Measurements from ENCODE around the gene SORT1. TPM values are rescaled to one million over a fixed set of nuclear protein-coding genes. Genes with fewer than 3 reads are reported as not detected.
"Not testable (repeated sequence)": the region's sequence is repeated elsewhere in the genome, so short reads cannot be mapped to it uniquely, and the experiment has no call there.

Gene SORT1
- total RNA-seq, result 100 to 1,000 TPM; 119 to 310 TPM
- polyA plus RNA-seq, result 10 to 100 TPM; 47.3 to 74.6 TPM
- long read RNA-seq, donor 1, full-length matches to known transcripts, result 6 of 159 reads
- long read RNA-seq, donor 1, partial matches to known transcripts, result 17 of 159 reads
- long read RNA-seq, donor 1, other reads (novel, unspliced or antisense), result 136 of 159 reads
- long read RNA-seq, donor 2, full-length matches to known transcripts, result 46 of 86 reads
- long read RNA-seq, donor 2, partial matches to known transcripts, result 5 of 86 reads
- long read RNA-seq, donor 2, other reads (novel, unspliced or antisense), result 35 of 86 reads

GRCh38 chr1:109397581-109398342, at the start of gene SORT1:
TSS of gene SORT1 (minus strand) at chr1:109397918. CDS start at chr1:109397892, 26 bp downstream.
- Histone ChIP-seq H3K27ac (ENCODE audit: low read depth in 1 of 2, low read length in 2 of 2) (peak within 1 kb of the TSS; percentile 95 to 97), H3K9me3 (ENCODE audit: control insufficient read depth, low read length) (no peaks in the 10 kb centered on the region), H3K27me3 (ENCODE audit: control insufficient read depth in 1 of 2, insufficient read depth in 2 of 2, low read length in 1 of 2) (no peaks in the 10 kb centered on the region), H3K36me3 (ENCODE audit: control insufficient read depth in 1 of 2, insufficient read depth in 2 of 2, low read length in 1 of 2) (no peaks in the 10 kb centered on the region), H3K4me1 (ENCODE audit: control insufficient read depth in 1 of 2, insufficient read depth in 2 of 2, low read length in 2 of 2) (peaks cover 0 to 3% of the 10 kb centered on the region in 2 donors), H3K4me3 (ENCODE audit: low read length in 2 of 2) (peak within 1 kb of the TSS; percentile 84 to 96)
- peak; percentile 93 for ATAC-seq (ENCODE audit: low FRiP score)
- intact Hi-C loops (cut with DNase I), result loop anchor here (2.0 to 5.0 kb wide), 3 partner anchors 55 to 121 kb away; partner anchors contain the start of gene PSRC1 (in 1 of the 2)
- peak; percentile 90 to 94 for DNase-seq
- WGBS, 2 donors, result 0 to 1% methylated on average over 42 to 98 of the region's 98 CpGs

DNA sequence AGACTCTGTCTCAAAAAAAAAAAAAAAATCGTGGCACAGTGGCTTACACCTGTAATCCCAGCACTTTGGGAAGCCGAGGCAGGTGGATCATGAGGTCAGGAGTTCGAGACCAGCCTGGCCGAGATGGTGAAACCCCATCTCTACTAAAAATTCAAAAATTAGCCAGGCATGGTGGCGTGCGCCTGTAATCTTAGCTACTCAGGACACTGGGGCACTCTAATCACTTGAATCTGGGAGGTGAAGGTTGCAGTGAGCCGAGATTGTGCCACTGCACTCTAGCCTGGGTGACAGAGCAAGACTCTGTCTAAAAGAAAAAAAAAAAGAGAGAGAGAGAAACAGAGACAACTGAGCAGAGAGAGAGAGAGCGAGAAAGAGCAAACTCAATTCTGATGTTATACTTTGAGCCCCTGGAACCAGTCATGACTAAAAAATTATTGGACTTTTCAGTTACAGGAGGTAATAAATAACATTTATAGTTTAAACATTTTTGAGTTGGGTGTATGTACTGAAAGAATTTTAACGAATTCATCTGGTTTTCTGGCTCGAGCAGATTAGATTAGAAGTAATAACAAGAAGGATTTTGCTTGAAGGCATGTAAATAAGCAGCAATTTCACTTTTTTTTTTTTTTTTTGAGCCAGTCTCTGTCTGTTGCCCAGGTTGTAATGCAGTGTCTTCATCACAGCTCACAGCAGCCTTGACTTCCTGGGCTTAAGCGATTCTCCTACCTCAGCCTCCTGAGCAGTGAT, 48.4 kb upstream of the SORT1 start:
- H3K9me3 ChIP-seq (ENCODE audit: control insufficient read depth, low read length); H3K4me3 ChIP-seq (ENCODE audit: low read length in 2 of 2); H3K4me1 ChIP-seq (ENCODE audit: control insufficient read depth in 1 of 2, insufficient read depth in 2 of 2, low read length in 2 of 2); ATAC-seq (ENCODE audit: low FRiP score); DNase-seq; H3K36me3 ChIP-seq (ENCODE audit: control insufficient read depth in 1 of 2, insufficient read depth in 2 of 2, low read length in 1 of 2); H3K27ac ChIP-seq (ENCODE audit: low read depth in 1 of 2, low read length in 2 of 2); H3K27me3 ChIP-seq (ENCODE audit: control insufficient read depth in 1 of 2, insufficient read depth in 2 of 2, low read length in 1 of 2); intact Hi-C loops (cut with DNase I): not testable (repeated sequence)
- WGBS, 2 donors, result 60 to 63% methylated on average over 11 of the region's 11 CpGs

GRCh38 chr1:109444346-109444745, 46.6 kb upstream of the SORT1 start:
- H3K9me3 ChIP-seq (ENCODE audit: control insufficient read depth, low read length), result no peaks in the 10 kb centered on the region

DNA sequence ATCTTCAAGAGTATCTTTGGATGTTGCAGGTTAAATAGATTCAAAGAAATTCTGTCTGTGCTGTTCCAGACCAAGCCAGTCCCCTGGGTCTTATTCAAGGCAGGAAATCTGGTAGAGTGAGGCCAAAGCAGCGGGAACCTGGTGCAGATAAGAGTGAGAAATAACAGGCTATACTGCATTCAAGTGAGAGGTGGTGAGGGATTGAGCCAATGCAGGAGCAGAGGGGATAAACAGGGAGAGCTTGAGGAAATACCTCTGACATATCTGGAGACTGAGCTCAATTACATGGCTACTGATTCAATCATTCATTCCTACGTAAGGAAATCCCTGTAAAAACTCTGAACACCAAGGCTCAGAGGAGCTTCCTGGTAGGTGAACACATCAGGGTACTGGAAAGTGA, 45.8 kb upstream of the SORT1 start:
- no peaks in the 10 kb centered on the region for H3K27me3 ChIP-seq (ENCODE audit: control insufficient read depth in 1 of 2, insufficient read depth in 2 of 2, low read length in 1 of 2)
- no peaks in the 10 kb centered on the region for H3K36me3 ChIP-seq (ENCODE audit: control insufficient read depth in 1 of 2, insufficient read depth in 2 of 2, low read length in 1 of 2)
- intact Hi-C loops (cut with DNase I), result no loop called here
- no peak overlapping the region for H3K27ac ChIP-seq (ENCODE audit: low read depth in 1 of 2, low read length in 2 of 2)
- WGBS, 2 donors, result 23 to 31% methylated on average over 2 of the region's 2 CpGs
- H3K4me3 ChIP-seq (ENCODE audit: low read length in 2 of 2), result no peak overlapping the region
- no peaks in the 10 kb centered on the region for H3K4me1 ChIP-seq (ENCODE audit: control insufficient read depth in 1 of 2, insufficient read depth in 2 of 2, low read length in 2 of 2)
- no peaks in the 10 kb centered on the region for H3K9me3 ChIP-seq (ENCODE audit: control insufficient read depth, low read length)
- ATAC-seq (ENCODE audit: low FRiP score), result no peak
- DNase-seq, result no peak

More at GRCh38 chr1:109444346-109444745, 46.6 kb upstream of the SORT1 start:
- no peak for ATAC-seq (ENCODE audit: low FRiP score)
- Histone ChIP-seq H3K4me3 (ENCODE audit: low read length in 2 of 2) (no peak overlapping the region), H3K27me3 (ENCODE audit: control insufficient read depth in 1 of 2, insufficient read depth in 2 of 2, low read length in 1 of 2) (no peaks in the 10 kb centered on the region), H3K27ac (ENCODE audit: low read depth in 1 of 2, low read length in 2 of 2) (no peak overlapping the region), H3K36me3 (ENCODE audit: control insufficient read depth in 1 of 2, insufficient read depth in 2 of 2, low read length in 1 of 2) (no peaks in the 10 kb centered on the region), H3K4me1 (ENCODE audit: control insufficient read depth in 1 of 2, insufficient read depth in 2 of 2, low read length in 2 of 2) (no peaks in the 10 kb centered on the region)
- DNase-seq, result no peak
- intact Hi-C loops (cut with DNase I), result no loop called here
- 83 to 87% methylated on average over 1 of the region's 1 CpG for WGBS, 2 donors

DNA sequence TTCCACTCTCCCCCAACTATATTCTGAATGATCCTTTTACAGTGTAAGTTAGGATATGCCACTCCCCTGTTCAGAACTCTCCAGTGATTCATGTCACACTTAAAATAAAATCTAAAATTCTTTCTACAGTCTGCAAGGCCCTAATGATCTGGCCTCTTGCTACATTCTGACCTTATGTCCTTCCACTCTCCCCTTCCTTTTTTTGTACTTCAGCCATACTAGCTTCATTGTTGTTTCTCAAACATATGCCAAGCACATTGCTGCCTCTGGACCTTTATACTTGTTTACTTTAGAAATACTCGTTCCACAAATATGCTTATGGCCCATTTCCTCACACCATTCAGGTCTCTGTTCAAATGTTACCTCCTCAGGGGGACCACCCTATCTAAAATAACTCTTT, 43.4 kb upstream of the SORT1 start:
- no peak for ATAC-seq (ENCODE audit: low FRiP score)
- intact Hi-C loops (cut with DNase I), result no loop called here
- 10 to 21% methylated on average over 1 of the region's 1 CpG for WGBS, 2 donors
- no peaks in the 10 kb centered on the region for H3K9me3 ChIP-seq (ENCODE audit: control insufficient read depth, low read length)
- DNase-seq, result no peak
- H3K4me1 ChIP-seq (ENCODE audit: control insufficient read depth in 1 of 2, insufficient read depth in 2 of 2, low read length in 2 of 2), result no peaks in the 10 kb centered on the region
- H3K27me3 ChIP-seq (ENCODE audit: control insufficient read depth in 1 of 2, insufficient read depth in 2 of 2, low read length in 1 of 2), result no peaks in the 10 kb centered on the region
- H3K36me3 ChIP-seq (ENCODE audit: control insufficient read depth in 1 of 2, insufficient read depth in 2 of 2, low read length in 1 of 2), result no peaks in the 10 kb centered on the region
- no peak overlapping the region for H3K27ac ChIP-seq (ENCODE audit: low read depth in 1 of 2, low read length in 2 of 2)
- H3K4me3 ChIP-seq (ENCODE audit: low read length in 2 of 2), result no peak overlapping the region

DNA sequence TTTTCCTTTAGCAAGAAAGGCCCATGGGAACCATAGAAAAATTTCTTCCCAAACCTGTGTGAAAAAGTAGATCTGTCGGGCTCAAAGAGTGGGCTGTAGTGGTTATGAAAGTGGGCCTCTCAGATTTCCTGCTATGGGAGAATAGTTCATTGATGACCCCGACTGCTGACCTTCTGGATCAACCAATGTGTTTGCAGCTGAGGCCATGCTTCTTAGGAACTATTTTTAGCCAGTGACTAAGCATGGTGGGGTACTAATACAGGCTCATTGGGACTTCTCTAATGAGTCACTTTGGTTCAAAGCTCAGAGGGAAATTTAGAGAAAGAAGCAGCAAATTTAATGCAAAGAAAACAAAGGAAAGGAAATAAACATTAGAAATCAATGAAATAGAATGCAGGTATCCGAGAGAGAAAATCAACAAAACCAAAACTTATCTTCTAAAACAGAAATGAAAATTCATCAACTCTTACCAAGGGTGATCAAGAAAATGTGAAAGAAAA, 41.1 kb upstream of the SORT1 start:
- Histone ChIP-seq H3K36me3 (ENCODE audit: control insufficient read depth in 1 of 2, insufficient read depth in 2 of 2, low read length in 1 of 2) (no peaks in the 10 kb centered on the region), H3K4me3 (ENCODE audit: low read length in 2 of 2) (no peak overlapping the region), H3K27me3 (ENCODE audit: control insufficient read depth in 1 of 2, insufficient read depth in 2 of 2, low read length in 1 of 2) (no peaks in the 10 kb centered on the region), H3K9me3 (ENCODE audit: control insufficient read depth, low read length) (no peaks in the 10 kb centered on the region), H3K27ac (ENCODE audit: low read depth in 1 of 2, low read length in 2 of 2) (no peak overlapping the region), H3K4me1 (ENCODE audit: control insufficient read depth in 1 of 2, insufficient read depth in 2 of 2, low read length in 2 of 2) (no peaks in the 10 kb centered on the region)
- 58 to 61% methylated on average over 3 of the region's 3 CpGs for WGBS, 2 donors
- intact Hi-C loops (cut with DNase I), result no loop called here
- ATAC-seq (ENCODE audit: low FRiP score) (peak; percentile 50), DNase-seq (no peak)

GRCh38 chr1:109434484-109434883, 36.8 kb upstream of the SORT1 start:
- intact Hi-C loops (cut with DNase I), result no loop called here
- Histone ChIP-seq H3K4me3 (ENCODE audit: low read length in 2 of 2) (no peak overlapping the region), H3K27me3 (ENCODE audit: control insufficient read depth in 1 of 2, insufficient read depth in 2 of 2, low read length in 1 of 2) (no peaks in the 10 kb centered on the region), H3K4me1 (ENCODE audit: control insufficient read depth in 1 of 2, insufficient read depth in 2 of 2, low read length in 2 of 2) (no peaks in the 10 kb centered on the region), H3K27ac (ENCODE audit: low read depth in 1 of 2, low read length in 2 of 2) (no peak overlapping the region), H3K9me3 (ENCODE audit: control insufficient read depth, low read length) (no peaks in the 10 kb centered on the region), H3K36me3 (ENCODE audit: control insufficient read depth in 1 of 2, insufficient read depth in 2 of 2, low read length in 1 of 2) (no peaks in the 10 kb centered on the region)
- WGBS, 2 donors, result 67 to 83% methylated on average over 1 of the region's 1 CpG
- no peak for ATAC-seq (ENCODE audit: low FRiP score)
- no peak for DNase-seq

DNA sequence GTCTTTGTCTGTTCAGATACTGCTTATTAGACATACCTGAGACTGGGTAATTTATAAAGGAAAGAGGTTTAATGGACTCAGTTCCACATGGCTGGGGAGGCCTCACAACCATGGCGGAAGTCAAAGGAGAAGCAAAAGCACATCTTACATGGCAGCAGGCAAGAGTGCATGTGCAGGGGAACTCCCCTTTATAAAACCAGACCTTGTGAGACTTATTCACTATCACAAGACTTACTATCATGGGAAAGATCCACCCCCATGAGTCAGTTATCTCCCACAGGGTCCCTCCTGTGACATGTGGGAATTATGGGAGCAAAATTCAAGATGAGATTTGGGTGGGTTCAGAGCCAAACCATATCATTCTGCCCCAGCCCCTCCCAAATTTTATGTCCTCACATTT, 35.6 kb upstream of the SORT1 start:
- no peak overlapping the region for H3K27ac ChIP-seq (ENCODE audit: low read depth in 1 of 2, low read length in 2 of 2)
- WGBS, 2 donors, result 92 to 100% methylated on average over 1 of the region's 1 CpG
- no peaks in the 10 kb centered on the region for H3K9me3 ChIP-seq (ENCODE audit: control insufficient read depth, low read length)
- intact Hi-C loops (cut with DNase I), result no loop called here
- ATAC-seq (ENCODE audit: low FRiP score) (no peak), DNase-seq (no peak)
- no peaks in the 10 kb centered on the region for H3K27me3 ChIP-seq (ENCODE audit: control insufficient read depth in 1 of 2, insufficient read depth in 2 of 2, low read length in 1 of 2)
- no peaks in the 10 kb centered on the region for H3K36me3 ChIP-seq (ENCODE audit: control insufficient read depth in 1 of 2, insufficient read depth in 2 of 2, low read length in 1 of 2)
- no peak overlapping the region for H3K4me3 ChIP-seq (ENCODE audit: low read length in 2 of 2)
- no peaks in the 10 kb centered on the region for H3K4me1 ChIP-seq (ENCODE audit: control insufficient read depth in 1 of 2, insufficient read depth in 2 of 2, low read length in 2 of 2)

Data from aorta (tissue), 5 donors.